Measurements from ENCODE around the gene ELOB. TPM values are rescaled to one million over a fixed set of nuclear protein-coding genes. Genes with fewer than 3 reads are reported as not detected.

ELOB gene
- total RNA-seq, 1 donor from 2014 or later, result 323 TPM

DNA sequence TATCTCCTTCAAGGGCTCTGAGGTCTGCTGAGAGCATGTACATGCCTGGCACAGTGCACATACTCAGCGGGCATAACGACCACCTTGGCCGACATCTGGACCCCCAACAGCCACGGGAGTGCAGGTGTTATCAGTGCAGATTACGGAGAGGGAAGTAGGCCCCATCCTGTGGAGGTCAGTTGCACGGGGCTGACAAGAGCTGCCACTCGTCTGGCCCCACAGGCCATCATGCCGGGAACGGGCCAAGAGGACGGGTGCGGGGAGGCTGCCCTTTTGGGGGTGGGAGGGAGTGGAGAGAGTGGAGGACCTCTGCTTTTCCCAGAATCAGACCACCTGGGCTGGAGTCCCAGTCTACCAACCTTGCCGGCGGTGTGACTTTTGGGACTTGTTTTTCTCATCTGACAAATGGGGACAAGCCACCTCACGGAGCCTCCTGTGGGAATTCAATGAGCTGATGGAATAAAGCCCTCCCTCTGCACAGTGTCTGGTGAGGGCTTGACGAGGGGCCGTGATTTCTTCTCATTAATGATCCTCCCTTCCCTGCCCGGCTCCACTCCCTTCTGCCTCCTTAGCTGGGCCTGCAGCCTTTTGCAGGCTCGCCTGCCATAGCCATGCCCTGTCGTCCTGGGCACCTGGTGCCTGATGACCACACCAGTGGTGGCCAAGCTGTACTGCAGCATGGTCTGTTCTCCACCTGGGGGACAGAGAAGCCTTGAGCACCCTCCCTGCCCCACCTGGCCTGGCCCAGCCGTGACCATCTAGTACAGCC lies 5.7 kb upstream of the ELOB start:
- Histone ChIP-seq H3K4me2 (ENCODE audit: low read length) (no peak overlapping the region), H3K79me2 (ENCODE audit: insufficient read depth, low read length) (peaks cover 12% of the 10 kb centered on the region), H3K4me1 (ENCODE audit: insufficient read depth, low read length) (peaks cover 16% of the 10 kb centered on the region), H3K9me3 (ENCODE audit: insufficient read depth, low read depth, low read length) (no peaks in the 10 kb centered on the region), H3K9ac (ENCODE audit: low read length) (no peak overlapping the region), H2AFZ (ENCODE audit: low read depth, low read length) (no peak overlapping the region), H3K27me3 (ENCODE audit: insufficient read depth, low read length) (peaks cover 13% of the 10 kb centered on the region), H4K20me1 (ENCODE audit: insufficient read depth, low read length) (no peaks in the 10 kb centered on the region), H3K36me3 (ENCODE audit: insufficient read depth, low read length) (no peaks in the 10 kb centered on the region), H3K4me3 (ENCODE audit: insufficient read depth, low read depth, low read length) (no peak overlapping the region), H3K27ac (ENCODE audit: low read depth, low read length) (no peak overlapping the region)
- FAIRE-seq (no peak), DNase-seq (ENCODE audit: low read depth) (no peak)
- no peak overlapping the region for H3K27ac Mint-ChIP-seq (ENCODE audit: unreplicated experiment)
- H3K4me1 Mint-ChIP-seq (ENCODE audit: low read depth, unreplicated experiment), result peaks cover 10% of the 10 kb centered on the region
- H3K36me3 Mint-ChIP-seq (ENCODE audit: low read depth, unreplicated experiment), result no peaks in the 10 kb centered on the region
- TF ChIP-seq, protein P1, sequence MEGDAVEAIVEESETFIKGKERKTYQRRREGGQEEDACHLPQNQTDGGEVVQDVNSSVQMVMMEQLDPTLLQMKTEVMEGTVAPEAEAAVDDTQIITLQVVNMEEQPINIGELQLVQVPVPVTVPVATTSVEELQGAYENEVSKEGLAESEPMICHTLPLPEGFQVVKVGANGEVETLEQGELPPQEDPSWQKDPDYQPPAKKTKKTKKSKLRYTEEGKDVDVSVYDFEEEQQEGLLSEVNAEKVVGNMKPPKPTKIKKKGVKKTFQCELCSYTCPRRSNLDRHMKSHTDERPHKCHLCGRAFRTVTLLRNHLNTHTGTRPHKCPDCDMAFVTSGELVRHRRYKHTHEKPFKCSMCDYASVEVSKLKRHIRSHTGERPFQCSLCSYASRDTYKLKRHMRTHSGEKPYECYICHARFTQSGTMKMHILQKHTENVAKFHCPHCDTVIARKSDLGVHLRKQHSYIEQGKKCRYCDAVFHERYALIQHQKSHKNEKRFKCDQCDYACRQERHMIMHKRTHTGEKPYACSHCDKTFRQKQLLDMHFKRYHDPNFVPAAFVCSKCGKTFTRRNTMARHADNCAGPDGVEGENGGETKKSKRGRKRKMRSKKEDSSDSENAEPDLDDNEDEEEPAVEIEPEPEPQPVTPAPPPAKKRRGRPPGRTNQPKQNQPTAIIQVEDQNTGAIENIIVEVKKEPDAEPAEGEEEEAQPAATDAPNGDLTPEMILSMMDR (IDR thresholded peaks at IDR 0.05; ENCODE audit: insufficient read depth, low read depth, low read length), result no peak
- no peak for TF ChIP-seq EZH2 (IDR thresholded peaks at IDR 0.05; ENCODE audit: insufficient read depth, low read length)
- peaks cover 4% of the 10 kb centered on the region for H3K9me3 Mint-ChIP-seq (ENCODE audit: unreplicated experiment)
- H3K4me3 Mint-ChIP-seq (ENCODE audit: unreplicated experiment), result no peak overlapping the region
- peaks cover 15% of the 10 kb centered on the region for H3K27me3 Mint-ChIP-seq (ENCODE audit: low read depth, unreplicated experiment)

DNA sequence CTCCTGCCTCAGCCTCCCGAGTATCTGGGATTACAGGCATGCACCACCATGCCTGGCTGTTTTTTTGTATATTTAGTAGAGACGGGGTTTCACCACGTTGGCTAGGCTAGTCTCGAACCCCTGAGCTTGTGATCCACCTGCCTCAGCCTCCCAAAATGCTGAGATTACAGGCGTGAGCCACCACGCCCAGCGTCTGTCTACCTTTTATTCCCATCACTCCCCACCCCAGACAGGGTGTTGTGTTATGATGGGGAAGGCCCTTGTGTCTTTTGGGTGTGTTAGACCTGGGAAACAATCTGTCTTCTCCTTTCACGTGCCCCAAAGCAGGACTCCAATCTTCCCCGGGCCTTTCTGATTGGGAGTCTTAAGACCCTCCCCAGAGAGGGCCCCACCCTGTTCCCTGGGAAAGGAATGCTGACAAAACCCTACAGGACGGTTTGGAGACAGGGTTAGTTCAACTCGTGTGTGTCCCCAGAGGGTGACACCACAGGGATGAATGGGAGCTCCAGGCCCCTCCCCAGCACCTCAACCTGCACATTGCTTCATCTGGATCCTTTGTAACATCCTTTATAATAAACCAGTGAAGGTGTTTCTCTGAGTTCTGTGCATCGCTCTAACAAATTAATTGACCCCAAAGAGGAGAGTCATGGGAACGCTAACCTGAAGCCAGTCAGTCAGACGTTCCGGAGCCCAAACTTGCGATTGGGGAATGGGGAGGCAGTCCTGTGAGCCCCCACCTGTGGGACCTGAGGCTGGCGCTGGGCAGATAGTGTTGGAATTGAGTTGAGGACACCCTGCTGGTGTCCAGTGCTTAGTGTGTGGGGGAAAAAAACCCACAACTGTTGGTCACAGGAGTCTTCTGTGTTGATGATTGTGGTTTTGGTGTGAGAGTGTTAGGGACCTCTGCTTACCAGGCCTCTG lies 3.2 kb upstream of the ELOB start:
- Histone ChIP-seq H3K79me2 (ENCODE audit: insufficient read depth, low read length) (peaks cover 34% of the 10 kb centered on the region), H3K27me3 (ENCODE audit: insufficient read depth, low read length) (peaks cover 8% of the 10 kb centered on the region), H4K20me1 (ENCODE audit: insufficient read depth, low read length) (peaks cover 12% of the 10 kb centered on the region), H3K36me3 (ENCODE audit: insufficient read depth, low read length) (peaks cover 2% of the 10 kb centered on the region), H3K4me1 (ENCODE audit: insufficient read depth, low read length) (peaks cover 19% of the 10 kb centered on the region), H3K9me3 (ENCODE audit: insufficient read depth, low read depth, low read length) (no peaks in the 10 kb centered on the region), H3K9ac (ENCODE audit: low read length) (no peak overlapping the region), H3K4me2 (ENCODE audit: low read length) (no peak overlapping the region), H3K4me3 (ENCODE audit: insufficient read depth, low read depth, low read length) (no peak overlapping the region), H2AFZ (ENCODE audit: low read depth, low read length) (no peak overlapping the region), H3K27ac (ENCODE audit: low read depth, low read length) (no peak overlapping the region)
- Mint-ChIP-seq H3K36me3 (ENCODE audit: low read depth, unreplicated experiment) (peaks cover 9% of the 10 kb centered on the region), H3K4me1 (ENCODE audit: low read depth, unreplicated experiment) (peaks cover 10% of the 10 kb centered on the region), H3K27ac (ENCODE audit: unreplicated experiment) (no peak overlapping the region), H3K27me3 (ENCODE audit: low read depth, unreplicated experiment) (peaks cover 11% of the 10 kb centered on the region), H3K4me3 (ENCODE audit: unreplicated experiment) (peak overlapping the region; percentile 14), H3K9me3 (ENCODE audit: unreplicated experiment) (peaks cover 4% of the 10 kb centered on the region)
- DNase-seq (ENCODE audit: low read depth) (no peak), FAIRE-seq (no peak)
- TF ChIP-seq EZH2 (IDR thresholded peaks at IDR 0.05; ENCODE audit: insufficient read depth, low read length), result no peak

DNA sequence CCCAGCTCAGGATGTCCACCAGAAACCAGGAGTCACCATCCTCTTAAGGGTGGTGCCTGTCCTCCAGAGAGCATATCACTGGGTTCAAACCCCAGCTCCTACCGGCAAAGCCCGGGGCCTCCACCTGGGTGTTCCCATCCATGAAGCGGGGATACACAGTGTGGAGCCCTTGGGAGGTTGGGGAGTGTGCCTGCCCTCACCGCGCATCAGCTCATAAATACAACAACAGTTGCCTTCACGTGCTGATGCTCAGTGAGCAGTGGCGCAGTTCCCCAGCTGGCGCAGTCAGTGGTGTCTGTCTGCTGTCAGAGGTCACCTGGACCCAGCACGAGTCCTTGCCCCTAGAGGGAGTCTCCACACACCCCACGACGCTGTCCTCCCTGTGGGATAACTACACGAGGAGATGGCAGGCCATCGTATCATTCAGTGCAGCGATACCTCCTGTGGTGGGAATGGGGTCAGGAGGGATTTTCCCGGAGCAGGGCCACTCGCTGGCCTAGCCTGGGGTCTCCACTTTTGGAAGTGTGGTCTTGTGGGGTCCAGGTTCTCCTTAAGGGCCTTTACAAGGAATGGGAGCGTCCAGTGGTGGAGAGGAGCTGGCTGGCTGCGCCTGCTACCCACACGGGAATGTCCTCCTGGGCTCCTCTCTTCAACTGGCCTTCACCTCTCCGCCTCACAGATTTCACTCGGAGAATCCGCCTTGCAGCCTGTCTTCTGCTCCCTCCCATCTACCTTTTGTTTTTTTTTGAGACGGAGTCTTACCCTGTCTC lies 2.3 kb upstream of the ELOB start:
- H2AFZ ChIP-seq (ENCODE audit: low read depth, low read length), result no peak overlapping the region
- peaks cover under 1% of the 10 kb centered on the region for H3K27me3 ChIP-seq (ENCODE audit: insufficient read depth, low read length)
- peaks cover 16% of the 10 kb centered on the region for H3K4me1 ChIP-seq (ENCODE audit: insufficient read depth, low read length)
- H3K9me3 ChIP-seq (ENCODE audit: insufficient read depth, low read depth, low read length), result no peaks in the 10 kb centered on the region
- H3K4me2 ChIP-seq (ENCODE audit: low read length), result no peak overlapping the region
- H3K4me3 Mint-ChIP-seq (ENCODE audit: unreplicated experiment), result peak overlapping the region; percentile 14
- H3K79me2 ChIP-seq (ENCODE audit: insufficient read depth, low read length), result peaks cover 43% of the 10 kb centered on the region
- H3K4me3 ChIP-seq (ENCODE audit: insufficient read depth, low read depth, low read length), result no peak overlapping the region
- H3K27ac Mint-ChIP-seq (ENCODE audit: unreplicated experiment), result no peak overlapping the region
- no peak overlapping the region for H3K9ac ChIP-seq (ENCODE audit: low read length)
- H3K9me3 Mint-ChIP-seq (ENCODE audit: unreplicated experiment), result peaks cover 4% of the 10 kb centered on the region
- peaks cover 7% of the 10 kb centered on the region for H3K36me3 ChIP-seq (ENCODE audit: insufficient read depth, low read length)
- H3K27me3 Mint-ChIP-seq (ENCODE audit: low read depth, unreplicated experiment), result peaks cover 11% of the 10 kb centered on the region
- no peak overlapping the region for H3K27ac ChIP-seq (ENCODE audit: low read depth, low read length)
- H3K4me1 Mint-ChIP-seq (ENCODE audit: low read depth, unreplicated experiment), result peaks cover 10% of the 10 kb centered on the region
- DNase-seq (ENCODE audit: low read depth), result no peak
- no peak for TF ChIP-seq EZH2 (IDR thresholded peaks at IDR 0.05; ENCODE audit: insufficient read depth, low read length)
- TF ChIP-seq, protein P1 (IDR thresholded peaks at IDR 0.05; ENCODE audit: insufficient read depth, low read depth, low read length), result no peak
- no peak for FAIRE-seq
- H4K20me1 ChIP-seq (ENCODE audit: insufficient read depth, low read length), result peaks cover 20% of the 10 kb centered on the region
- H3K36me3 Mint-ChIP-seq (ENCODE audit: low read depth, unreplicated experiment), result peaks cover 9% of the 10 kb centered on the region

All from astrocyte (in vitro differentiated cells and primary cell).